Uterus (tissue), 4 donors: ENCODE data around the gene RNPEP. TPM values are rescaled to one million over a fixed set of nuclear protein-coding genes. Genes with fewer than 3 reads are reported as not detected.

Source experiments
- DNase-seq, 2 donors: peaks; one replicate each; pipeline ENCODE4 v3.0.0-alpha.2; 2019 to 2020
- H3K27ac ChIP-seq, 2 donors: fragments of 200-600 bp; sonication (generic); 1 replicate in 1 of 2; 2 replicates in 1 of 2; pipeline ENCODE4 v1.5.1; 2016 to 2018
- H3K27me3 ChIP-seq, 2 donors: fragments of 200-600 bp; sonication (generic); one replicate each; pipeline ENCODE4 v1.5.1; 2018 to 2019; ENCODE audit warnings: control low read depth in 1 of 2
- H3K36me3 ChIP-seq, 2 donors: fragments of 200-600 bp; sonication (generic); one replicate each; pipeline ENCODE4 v1.5.1; 2019; ENCODE audit warnings: control low read depth in 1 of 2
- H3K4me1 ChIP-seq, 2 donors: fragments of 200-600 bp; sonication (generic); one replicate each; pipeline ENCODE4 v1.5.1; 2018 to 2019; ENCODE audit warnings: control low read depth in 1 of 2
- H3K4me3 ChIP-seq, 2 donors: fragments of 200-600 bp; sonication (generic); 1 replicate in 1 of 2; 2 replicates in 1 of 2; pipeline ENCODE4 v1.5.1; 2018 to 2019; ENCODE audit warnings: mild to moderate bottlenecking in 1 of 2
- H3K9me3 ChIP-seq, 2 donors: fragments of 200-600 bp; sonication (generic); one replicate each; pipeline ENCODE4 v1.5.1; 2019; ENCODE audit warnings: control low read depth in 1 of 2
- CTCF ChIP-seq, 4 experiments: fragments of 200-600 bp in 2 of 4; fragments of 450-650 bp in 2 of 4; sonication (generic) in 2 of 4; IDR thresholded peaks; one replicate each; pipeline ENCODE4 v1.5.1; 2016 to 2019; ENCODE audit warnings: antibody characterized with exemption in 4 of 4, mild to moderate bottlenecking in 2 of 4, moderate library complexity in 1 of 4
- POLR2A ChIP-seq, 2 donors: fragments of 450-650 bp; IDR thresholded peaks; one replicate each; pipeline ENCODE4 v1.6.1; 2016; ENCODE audit warnings: antibody characterized with exemption in 2 of 2, mild to moderate bottlenecking in 1 of 2, moderate library complexity in 1 of 2
- intact Hi-C: fragments of 100-400 bp; cut with DNase I; formaldehyde crosslinking; loops from one replicate; pipeline ENCODE4 v1.15.1; 2023; ENCODE audit warnings: low total_unique reads
- total RNA-seq, 4 donors: library from RNA; depleted of rRNA in 3 of 4; stranded (reverse); fragments of >200 nt in 3 of 4; gene quantifications; one replicate each; pipeline versions ENCODE4 v1.1.0 to v1.2.4, GENCODE V29; 2014 to 2023
- donor health status: DM: yes; HTN: yes; CAD: no.

The RNPEP gene
- total RNA-seq, 4 donors from 2014 or later, result 17.9 to 64.8 (median 41.7) TPM

- no peak for TF ChIP-seq CTCF (IDR thresholded peaks at IDR 0.05)
- no peak for TF ChIP-seq POLR2A (IDR thresholded peaks at IDR 0.05)
- H3K36me3 ChIP-seq, result no peaks in the 10 kb centered on the region
- DNase-seq, result no peak
- no peaks in the 10 kb centered on the region for H3K27me3 ChIP-seq
- no peaks in the 10 kb centered on the region for H3K4me1 ChIP-seq
- no peak overlapping the region for H3K4me3 ChIP-seq
- intact Hi-C loops, result no loop called here
- H3K9me3 ChIP-seq, result no peaks in the 10 kb centered on the region
- no peak overlapping the region for H3K27ac ChIP-seq
Measured at GRCh38 chr1:202036595-202037387, 54.3 kb downstream of the RNPEP start.

GRCh38 chr1:202037706-202038296 lies 55.4 kb downstream of the RNPEP start:
- TF ChIP-seq POLR2A (IDR thresholded peaks at IDR 0.05), result no peak
- no peak for TF ChIP-seq CTCF (IDR thresholded peaks at IDR 0.05)
- H3K4me3 ChIP-seq, result no peak overlapping the region
- H3K9me3 ChIP-seq, result no peaks in the 10 kb centered on the region
- no peaks in the 10 kb centered on the region for H3K27me3 ChIP-seq
- H3K4me1 ChIP-seq, result no peaks in the 10 kb centered on the region
- no peak for DNase-seq
- no peak overlapping the region for H3K27ac ChIP-seq
- H3K36me3 ChIP-seq, result no peaks in the 10 kb centered on the region
- intact Hi-C loops, result no loop called here

GRCh38 chr1:202038688-202039346 lies 56.4 kb downstream of the RNPEP start:
- no peaks in the 10 kb centered on the region for H3K9me3 ChIP-seq
- no peaks in the 10 kb centered on the region for H3K27me3 ChIP-seq
- no peaks in the 10 kb centered on the region for H3K36me3 ChIP-seq
- intact Hi-C loops, result no loop called here
- no peak overlapping the region for H3K27ac ChIP-seq
- no peak for TF ChIP-seq CTCF (IDR thresholded peaks at IDR 0.05)
- TF ChIP-seq POLR2A (IDR thresholded peaks at IDR 0.05), result no peak
- no peaks in the 10 kb centered on the region for H3K4me1 ChIP-seq
- H3K4me3 ChIP-seq, result no peak overlapping the region
- no peak for DNase-seq

- no peak overlapping the region for H3K4me3 ChIP-seq
- H3K4me1 ChIP-seq, result no peaks in the 10 kb centered on the region
- no peaks in the 10 kb centered on the region for H3K9me3 ChIP-seq
- H3K36me3 ChIP-seq, result no peaks in the 10 kb centered on the region
- intact Hi-C loops, result no loop called here
- no peak overlapping the region for H3K27ac ChIP-seq
- no peaks in the 10 kb centered on the region for H3K27me3 ChIP-seq
- no peak for DNase-seq
- no peak for TF ChIP-seq POLR2A (IDR thresholded peaks at IDR 0.05)
- TF ChIP-seq CTCF (IDR thresholded peaks at IDR 0.05), result no peak
Measured at GRCh38 chr1:202045705-202046104, 63.3 kb downstream of the RNPEP start.

GRCh38 chr1:202046227-202046626 lies 63.8 kb downstream of the RNPEP start:
- no peaks in the 10 kb centered on the region for H3K27me3 ChIP-seq
- H3K36me3 ChIP-seq, result no peaks in the 10 kb centered on the region
- H3K4me3 ChIP-seq, result no peak overlapping the region
- no peaks in the 10 kb centered on the region for H3K9me3 ChIP-seq
- no peak overlapping the region for H3K27ac ChIP-seq
- DNase-seq, result no peak
- no peaks in the 10 kb centered on the region for H3K4me1 ChIP-seq
- intact Hi-C loops, result no loop called here
- TF ChIP-seq CTCF (IDR thresholded peaks at IDR 0.05), result no peak
- no peak for TF ChIP-seq POLR2A (IDR thresholded peaks at IDR 0.05)
